Fibroblast of skin of right quadriceps (primary cell): ENCODE measurements around the gene LRMDA.

Experiments
- DNase-seq: peaks from one replicate; pipeline ENCODE4 v3.0.0-alpha.2; 2013

LRMDA gene

GRCh38 chr10:76197293-76197692 is 765.9 kb downstream of the LRMDA start:
- DNase-seq: no peak

- no peak for DNase-seq
Measured at GRCh38 chr10:76198287-76199035, 767.0 kb downstream of the LRMDA start.

DNA sequence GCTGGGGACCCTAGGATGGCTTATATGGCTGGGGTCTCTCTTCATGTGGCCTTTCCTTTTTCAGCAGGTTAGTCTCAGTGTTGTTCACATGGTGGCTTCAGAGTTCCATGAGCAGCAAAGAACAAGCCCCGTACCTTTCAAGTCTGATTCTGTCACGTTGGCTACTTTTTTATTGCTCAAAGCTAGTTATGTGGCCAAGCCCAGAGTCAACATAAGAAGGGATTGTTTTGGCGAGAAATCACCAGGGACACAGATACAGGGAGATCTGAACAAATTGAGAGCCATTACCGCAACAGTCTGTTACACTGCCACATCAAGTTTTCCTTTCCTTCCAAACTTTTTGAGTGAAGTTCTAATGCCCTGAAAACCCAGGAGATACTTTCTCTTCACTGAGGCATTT is 770.5 kb downstream of the LRMDA start:
- DNase-seq: no peak

DNA sequence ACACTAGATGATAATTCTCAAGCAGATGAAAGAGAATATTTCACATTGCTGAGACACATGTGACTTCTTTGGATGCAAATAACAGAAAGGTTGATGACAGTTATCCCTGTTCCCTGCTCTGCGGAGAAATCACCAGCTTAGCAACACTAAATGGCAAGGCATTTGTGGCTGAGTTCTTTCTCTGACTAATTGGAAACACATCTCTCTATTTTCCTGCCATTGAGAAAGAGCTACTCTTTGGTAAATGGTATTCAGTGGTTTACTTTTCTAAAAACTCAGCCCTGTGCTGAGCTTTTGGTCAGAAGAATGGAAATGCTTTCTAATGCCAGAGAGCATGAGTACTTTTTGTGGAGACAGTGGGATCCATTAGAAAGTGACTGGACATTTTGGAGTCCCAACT is 771.4 kb downstream of the LRMDA start:
- peak; percentile 93 for DNase-seq

DNA sequence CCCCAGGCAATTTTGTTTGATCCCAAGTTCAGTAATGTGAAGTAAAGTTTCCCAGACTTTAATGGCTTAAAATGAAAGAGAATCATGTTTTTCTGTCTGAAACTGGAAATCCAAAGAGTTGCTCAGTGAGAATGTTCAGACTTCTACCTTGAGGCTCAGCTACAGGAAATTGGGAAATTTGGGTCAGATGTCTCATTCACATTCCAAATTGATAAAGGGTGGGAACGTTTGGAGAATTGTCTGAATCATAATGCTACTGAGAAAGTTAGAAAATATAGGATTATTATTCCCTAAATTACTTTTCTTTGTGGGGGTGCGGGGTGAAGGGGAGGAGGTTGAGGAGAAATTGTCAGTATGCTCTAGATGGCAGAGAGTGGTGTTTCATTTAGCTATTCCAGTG is 773.9 kb downstream of the LRMDA start:
- DNase-seq: peak; percentile 52

DNA sequence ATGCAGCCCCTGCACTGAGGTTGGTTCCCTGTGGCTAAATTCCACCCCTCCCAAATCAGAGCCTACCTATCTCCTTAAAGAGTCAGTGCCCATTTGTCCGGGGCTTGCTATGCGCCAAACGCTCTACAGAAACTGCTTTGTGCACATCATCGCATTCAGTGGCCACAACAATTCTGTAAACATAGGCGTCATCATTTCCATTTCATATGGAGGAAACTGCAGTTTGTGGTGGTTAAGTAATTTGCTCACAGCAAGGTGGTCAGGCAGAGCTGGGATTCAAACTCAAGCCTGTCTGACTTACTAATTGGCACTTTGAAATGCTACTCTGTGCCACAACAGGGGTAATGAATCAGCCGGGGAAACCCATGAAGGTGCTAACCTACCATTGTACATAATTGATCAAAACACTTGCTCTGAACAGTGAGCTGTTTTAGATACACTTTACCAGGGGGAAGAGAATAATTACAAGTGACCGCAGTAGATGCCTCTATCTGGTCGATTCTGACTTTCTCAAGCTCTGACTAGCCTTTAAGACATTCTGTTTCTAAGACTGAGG is 775.5 kb downstream of the LRMDA start:
- DNase-seq: no peak

- peak; percentile 42 for DNase-seq
Measured at GRCh38 chr10:76209135-76209534, 777.7 kb downstream of the LRMDA start.

DNA sequence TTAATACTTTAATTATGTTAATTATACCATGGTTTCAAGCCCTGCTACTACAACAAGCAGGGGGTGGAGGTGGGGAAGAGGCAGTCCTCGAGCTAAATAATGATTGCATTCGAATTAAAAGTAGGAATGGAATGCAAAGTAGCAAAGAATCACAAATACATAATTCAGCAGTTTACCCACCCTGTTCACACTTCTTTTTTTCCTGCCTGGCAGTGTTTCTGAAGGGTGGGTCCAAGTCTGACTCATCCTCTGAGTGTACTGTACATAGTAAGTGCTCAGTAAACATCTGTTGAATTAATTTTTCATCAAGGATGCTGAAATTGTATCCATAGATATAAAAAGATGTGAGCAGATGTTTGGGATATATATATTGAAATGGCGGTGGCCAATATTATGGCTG is 778.8 kb downstream of the LRMDA start:
- no peak for DNase-seq

DNA sequence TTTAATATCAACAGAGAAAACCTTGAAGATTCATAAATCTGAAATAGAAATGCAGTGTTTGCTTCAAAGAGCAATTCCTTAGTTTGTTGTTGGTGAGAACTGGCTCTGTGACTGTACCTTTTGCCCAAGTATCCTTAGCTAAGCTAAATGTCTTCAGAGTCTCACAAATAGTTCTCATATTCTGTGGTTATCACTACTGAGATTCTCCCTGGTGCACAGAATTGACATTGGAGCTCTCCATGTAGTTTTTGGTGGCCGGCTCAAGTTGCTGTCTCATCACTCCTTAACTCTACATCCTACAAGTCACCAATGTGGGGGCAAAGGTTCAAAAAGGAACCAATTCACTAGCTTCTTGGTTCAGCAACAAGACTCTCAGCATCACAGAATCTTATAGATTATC is 780.3 kb downstream of the LRMDA start:
- DNase-seq: peak; percentile 22

- no peak for DNase-seq
Measured at GRCh38 chr10:76213876-76214275, 782.5 kb downstream of the LRMDA start.

- no peak for DNase-seq
Measured at GRCh38 chr10:76218035-76218434, 786.6 kb downstream of the LRMDA start.

DNA sequence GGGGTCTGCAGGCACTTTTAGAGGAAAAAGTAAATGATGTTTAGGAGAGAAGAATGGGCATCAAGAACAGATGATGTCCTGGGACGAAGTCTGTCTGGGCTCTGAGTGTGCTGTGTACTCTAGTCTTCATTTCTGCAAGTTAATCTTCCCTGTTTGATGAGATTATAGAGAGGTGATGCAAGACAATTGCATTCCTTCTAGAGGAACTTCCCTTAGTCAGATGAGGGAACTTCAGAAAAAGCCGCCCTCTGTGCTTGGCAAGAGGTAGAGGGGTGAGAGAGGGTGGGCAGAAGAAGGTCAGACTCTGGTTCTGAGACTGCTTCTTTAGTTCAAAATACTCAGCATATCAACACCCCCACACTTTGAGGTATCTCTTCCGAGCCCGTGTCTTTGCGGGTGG is 797.9 kb downstream of the LRMDA start:
- DNase-seq: no peak

- no peak for DNase-seq
Measured at GRCh38 chr10:76230921-76231285, 799.5 kb downstream of the LRMDA start.

DNA sequence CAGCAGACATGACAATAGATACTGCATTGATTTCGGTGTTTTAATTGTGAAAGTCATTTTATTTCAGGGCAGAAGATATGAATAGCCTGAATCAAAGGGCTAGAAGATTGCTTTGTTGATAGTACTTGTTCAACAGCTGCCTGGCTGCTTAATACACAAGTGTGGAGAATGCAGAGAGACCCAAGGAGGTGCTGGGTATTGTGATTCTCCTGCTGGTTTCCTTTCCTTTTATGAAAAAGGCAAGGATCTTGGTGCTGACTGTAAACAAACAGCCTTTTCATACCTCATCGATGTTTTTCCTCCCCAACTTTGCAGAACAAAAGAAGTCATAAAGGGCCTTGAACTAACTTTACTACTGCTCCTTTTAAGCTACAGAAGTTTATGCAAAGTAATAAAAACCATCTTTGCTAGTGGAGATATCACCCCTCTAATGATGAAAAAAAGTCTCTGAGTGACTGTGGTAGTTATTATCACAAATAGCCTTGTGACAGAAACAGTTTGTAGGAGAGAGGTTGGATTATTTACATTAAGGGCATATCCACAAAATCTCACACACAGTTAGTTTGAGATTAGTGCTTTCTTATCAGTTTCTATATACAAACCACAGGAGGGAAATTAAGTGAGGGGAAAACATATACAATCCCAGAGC is 800.0 kb downstream of the LRMDA start:
- DNase-seq: no peak

GRCh38 chr10:76234499-76235226 is 803.2 kb downstream of the LRMDA start:
- no peak for DNase-seq

DNA sequence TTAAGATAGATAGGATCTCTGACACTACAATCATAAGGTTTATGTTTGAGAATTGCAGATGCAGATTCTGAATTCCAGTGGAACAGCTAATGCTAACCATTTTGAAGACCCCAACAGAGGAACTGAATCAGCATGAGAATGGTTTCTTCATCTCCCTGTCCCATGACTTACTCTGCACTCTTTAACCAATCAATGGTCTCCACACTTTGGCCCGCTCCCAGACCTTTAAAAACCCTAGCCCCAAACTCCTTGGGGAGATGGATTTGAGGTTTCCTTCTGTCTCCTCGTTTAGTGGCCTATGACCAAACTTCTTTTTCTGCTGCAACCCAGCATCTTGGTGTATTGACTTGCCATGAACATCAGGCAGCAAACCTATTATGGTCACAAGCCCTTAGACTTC is 804.9 kb downstream of the LRMDA start:
- peak; percentile 56 for DNase-seq

GRCh38 chr10:76242956-76243355 is 811.5 kb downstream of the LRMDA start:
- DNase-seq: no peak

- no peak for DNase-seq
Measured at GRCh38 chr10:76244061-76244686, 812.8 kb downstream of the LRMDA start.

DNA sequence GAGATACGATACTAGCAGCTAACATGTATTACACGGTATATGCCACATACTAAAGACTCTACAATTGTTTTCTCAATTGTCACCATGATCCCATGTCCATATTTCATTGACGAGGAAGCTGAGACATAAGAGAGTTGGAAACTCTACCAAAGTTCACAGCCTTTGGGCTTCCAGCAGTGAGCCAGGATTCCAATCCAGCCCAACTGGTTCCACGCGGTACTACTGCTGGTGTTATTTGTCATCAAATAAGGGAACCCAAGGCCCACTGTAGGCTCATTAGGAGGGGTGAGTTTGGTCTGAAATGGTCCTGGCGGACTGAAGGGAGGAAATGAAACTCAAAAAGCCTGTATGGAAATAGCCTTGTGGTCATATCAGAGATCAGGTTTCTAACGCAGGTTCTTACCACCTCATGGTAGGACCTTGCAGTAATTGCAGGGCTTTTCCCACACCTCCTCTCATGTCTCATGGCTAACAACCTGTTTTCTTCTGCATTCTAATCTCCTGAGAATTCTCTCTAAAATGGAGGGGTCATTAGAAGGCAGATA is 814.6 kb downstream of the LRMDA start:
- no peak for DNase-seq

DNA sequence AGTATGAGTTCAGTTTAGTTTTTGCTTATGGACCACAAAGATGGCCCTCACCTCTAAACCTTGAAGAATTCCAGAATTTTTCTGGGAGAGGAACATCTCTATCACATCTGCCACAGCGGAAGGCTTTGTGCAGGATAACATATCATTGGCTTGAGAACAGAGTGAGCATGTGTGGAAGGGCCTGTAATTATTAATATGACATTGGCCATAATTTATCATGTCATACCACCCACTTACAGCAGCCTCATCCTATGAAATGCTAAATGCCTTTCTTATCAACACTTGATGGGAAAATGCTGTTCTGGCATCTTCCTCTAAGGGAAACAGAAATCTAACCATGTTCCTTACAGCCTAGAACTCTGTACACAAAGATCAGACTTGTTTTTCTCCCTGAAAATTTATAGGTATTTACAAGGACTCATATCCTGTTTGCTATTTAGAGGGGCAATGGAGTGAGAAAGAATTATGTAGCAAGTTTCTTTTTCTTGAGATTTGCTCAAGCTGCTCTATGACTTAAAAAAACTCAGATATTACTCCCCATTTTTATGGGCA is 817.3 kb downstream of the LRMDA start:
- no peak for DNase-seq

DNA sequence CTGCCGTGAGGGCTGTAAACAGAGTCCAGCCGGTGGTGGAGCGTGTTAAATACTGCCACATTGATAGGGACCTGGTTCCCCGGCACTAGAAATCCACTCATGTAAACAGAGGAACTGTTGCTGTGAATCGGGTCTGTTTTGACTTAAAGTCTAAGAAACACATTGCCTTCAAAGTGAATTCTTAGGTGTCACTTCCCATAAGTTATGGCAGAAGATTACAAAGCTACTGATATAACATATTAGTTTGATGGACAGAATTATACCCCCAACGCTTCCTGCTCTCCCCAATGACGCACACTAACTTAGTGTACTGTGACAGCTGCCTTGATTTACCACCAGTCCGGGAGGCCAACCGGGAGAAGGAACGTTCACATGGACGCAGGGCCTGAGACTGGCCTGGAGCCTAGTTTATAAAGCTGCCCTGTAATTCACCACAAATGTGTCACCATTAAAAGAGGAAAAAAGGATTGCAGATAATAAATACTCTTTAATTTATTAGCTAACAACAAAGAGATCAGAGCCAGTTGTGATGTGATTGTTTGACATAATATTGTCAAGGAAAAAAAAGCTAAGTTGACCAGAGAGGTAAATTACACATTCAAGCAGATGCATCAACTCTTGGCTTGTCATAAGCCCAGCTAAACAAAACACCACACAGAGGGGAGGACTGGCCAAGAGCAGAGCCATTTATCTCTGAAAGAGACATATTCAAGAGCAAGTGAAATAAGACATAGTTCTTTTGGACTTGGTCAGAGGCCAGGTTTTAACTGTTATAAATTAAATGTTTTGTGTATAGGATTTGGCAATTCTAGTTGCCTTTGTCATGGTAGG is 820.6 kb downstream of the LRMDA start:
- DNase-seq: peak; percentile 99

DNA sequence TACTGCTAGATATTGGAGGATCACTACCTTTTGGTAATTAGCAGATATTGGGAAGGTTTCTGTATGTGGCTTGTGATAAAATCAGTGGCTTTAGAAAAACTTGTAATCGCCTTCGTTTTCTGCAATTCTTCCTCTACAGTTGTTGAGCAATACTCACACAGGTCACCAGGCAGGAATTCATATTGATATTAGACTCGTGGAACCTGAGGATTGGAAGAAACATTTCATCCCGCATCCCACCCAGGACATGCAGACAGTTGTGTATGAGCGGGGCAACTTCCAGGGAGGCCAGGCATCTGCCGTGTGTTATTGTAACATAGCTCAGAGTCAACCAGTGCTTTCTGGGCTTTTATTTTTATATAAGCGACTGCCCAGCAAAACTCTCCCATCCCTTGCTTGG is 821.3 kb downstream of the LRMDA start:
- DNase-seq: no peak
